ENCODE data around the gene ZNRD2. TPM values are rescaled to one million over a fixed set of nuclear protein-coding genes. Genes with fewer than 3 reads are reported as not detected.

ZNRD2 gene
- total RNA-seq, 1 experiment from 2014 or later, result 66.8 TPM

DNA sequence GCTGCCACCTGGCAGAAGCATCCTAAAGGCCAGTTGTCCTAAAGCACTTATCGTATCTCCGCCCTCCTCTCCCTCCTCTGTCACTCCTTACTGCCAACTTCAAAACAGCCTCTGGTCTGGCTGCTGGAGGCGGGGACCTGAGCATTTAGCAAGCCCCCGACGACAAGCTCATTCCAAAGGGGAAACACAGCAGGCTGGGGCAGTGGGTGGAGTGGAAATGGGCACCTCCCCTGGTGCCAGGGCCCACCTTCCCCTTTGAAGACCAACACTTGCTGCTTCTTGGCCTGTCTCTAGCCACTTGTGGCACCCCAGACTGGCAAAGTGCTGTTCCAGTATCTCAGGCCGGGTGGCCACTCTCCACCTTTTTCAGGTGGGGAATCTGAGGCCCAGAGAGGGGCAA, 40.1 kb downstream of the ZNRD2 start:
- H3K4me3 ChIP-seq (replicated peaks in 1 of 2; ENCODE audit: low read depth in 1 of 2, low read length in 2 of 2), result no peak overlapping the region
- H3K27ac ChIP-seq (ENCODE audit: low read depth, low read length), result no peak overlapping the region
- no peak overlapping the region for H2AFZ ChIP-seq (ENCODE audit: low read depth, low read length, poor library complexity, severe bottlenecking)
- no peak overlapping the region for H3K4me2 ChIP-seq (ENCODE audit: low read length)
- intact Hi-C loops (cut with micrococcal nuclease), result no loop called here
- RAD21 ChIA-PET (ENCODE audit: low non-redundant PET in 1 of 2, low total read pairs in 2 of 2, uncharacterized antibody in 2 of 2, unreplicated experiment in 2 of 2), result no interaction called here
- no peaks in the 10 kb centered on the region for H3K27me3 ChIP-seq (ENCODE audit: insufficient read depth, low read length)
- H3K9ac ChIP-seq (ENCODE audit: low read length), result no peak overlapping the region
- H3K36me3 ChIP-seq (ENCODE audit: control insufficient read depth in 1 of 2, insufficient read depth in 2 of 2, low read length in 2 of 2), result peaks cover 5 to 16% of the 10 kb centered on the region in 2 experiments; a peak in 3 of 4 replicates
- peaks cover 48% of the 10 kb centered on the region for H3K79me2 ChIP-seq (ENCODE audit: insufficient read depth, low read length)
- POLR2A ChIA-PET, result interaction anchor here (1.4 kb wide), 1 partner anchor 51 kb away, joined by 3 read pairs; no protein-coding TSS in a partner anchor
- BruUV-seq (replicated peaks), result no TSS peak
- H3K4me1 ChIP-seq (ENCODE audit: control insufficient read depth in 1 of 2, insufficient read depth in 2 of 2, low read length in 2 of 2), result peaks cover 13 to 61% of the 10 kb centered on the region in 2 experiments
- H4K20me1 ChIP-seq (ENCODE audit: insufficient read depth), result no peaks in the 10 kb centered on the region
- H3K9me3 ChIP-seq (ENCODE audit: control insufficient read depth in 1 of 2, insufficient read depth in 1 of 2, low read depth in 1 of 2, low read length in 2 of 2), result no peaks in the 10 kb centered on the region
- ATAC-seq (no peak), DNase-seq (ENCODE audit: low read depth, low spot score) (no peak)
- CTCF ChIA-PET, result no interaction called here
- H3K9me2 ChIP-seq (ENCODE audit: insufficient read depth), result no peaks in the 10 kb centered on the region
- TF ChIP-seq YY1 (IDR thresholded peaks at IDR 0.05; ENCODE audit: extremely low read depth, insufficient replicate concordance, low read depth, low read length) (no peak), ELF1 (IDR thresholded peaks at IDR 0.05; ENCODE audit: borderline replicate concordance, low read depth) (no peak), FOSL1 (IDR thresholded peaks at IDR 0.05; ENCODE audit: low read depth) (no peak), TCF7L2 (IDR thresholded peaks at IDR 0.05; ENCODE audit: borderline replicate concordance, extremely low read depth, insufficient read depth, insufficient read length) (no peak), POLR2A (IDR thresholded peaks at IDR 0.05; ENCODE audit: borderline replicate concordance, extremely low read depth, insufficient read depth, insufficient read length) (no peak), ZNF274 (IDR thresholded peaks at IDR 0.05; ENCODE audit: low read depth, low read length) (no peak), JUND (IDR thresholded peaks at IDR 0.05) (no peak), SIN3A (IDR thresholded peaks at IDR 0.05; ENCODE audit: low read depth) (no peak), EGR1 (IDR thresholded peaks at IDR 0.05; ENCODE audit: low read depth) (no peak)
- TF ChIP-seq, protein P1, sequence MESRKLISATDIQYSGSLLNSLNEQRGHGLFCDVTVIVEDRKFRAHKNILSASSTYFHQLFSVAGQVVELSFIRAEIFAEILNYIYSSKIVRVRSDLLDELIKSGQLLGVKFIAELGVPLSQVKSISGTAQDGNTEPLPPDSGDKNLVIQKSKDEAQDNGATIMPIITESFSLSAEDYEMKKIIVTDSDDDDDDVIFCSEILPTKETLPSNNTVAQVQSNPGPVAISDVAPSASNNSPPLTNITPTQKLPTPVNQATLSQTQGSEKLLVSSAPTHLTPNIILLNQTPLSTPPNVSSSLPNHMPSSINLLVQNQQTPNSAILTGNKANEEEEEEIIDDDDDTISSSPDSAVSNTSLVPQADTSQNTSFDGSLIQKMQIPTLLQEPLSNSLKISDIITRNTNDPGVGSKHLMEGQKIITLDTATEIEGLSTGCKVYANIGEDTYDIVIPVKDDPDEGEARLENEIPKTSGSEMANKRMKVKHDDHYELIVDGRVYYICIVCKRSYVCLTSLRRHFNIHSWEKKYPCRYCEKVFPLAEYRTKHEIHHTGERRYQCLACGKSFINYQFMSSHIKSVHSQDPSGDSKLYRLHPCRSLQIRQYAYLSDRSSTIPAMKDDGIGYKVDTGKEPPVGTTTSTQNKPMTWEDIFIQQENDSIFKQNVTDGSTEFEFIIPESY (IDR thresholded peaks at IDR 0.05; ENCODE audit: extremely low read depth, insufficient replicate concordance, low read length), result no peak
